ENCODE data around the gene RGL4.

The RGL4 gene

GRCh38 chr22:23743303-23743705 lies 52.5 kb downstream of the RGL4 start:
- no peak for DNase-seq (ENCODE audit: low spot score)

GRCh38 chr22:23744001-23744400 lies 53.2 kb downstream of the RGL4 start:
- DNase-seq (ENCODE audit: low spot score), result no peak

GRCh38 chr22:23744485-23744884 lies 53.7 kb downstream of the RGL4 start:
- DNase-seq (ENCODE audit: low spot score), result no peak

- no peak for DNase-seq (ENCODE audit: low spot score)
Observed at GRCh38 chr22:23745791-23746190, 55.0 kb downstream of the RGL4 start.
